GM10847 (cell line): ENCODE data around the gene MSH6.

ENCODE experiments used
- POLR2A ChIP-seq: IDR thresholded peaks from 2 replicates; pipeline ENCODE4 v1.6.1; 2011; ENCODE audit not compliant: insufficient read length; ENCODE audit errors: extremely low read depth

MSH6 gene

GRCh38 chr2:47777277-47777937, 5.5 kb upstream of the MSH6 start:
- no peak for TF ChIP-seq POLR2A

- no peak for TF ChIP-seq POLR2A
These were observed 4.1 kb upstream of the MSH6 start for GRCh38 chr2:47778698-47779425.

- no peak for TF ChIP-seq POLR2A
These were observed 3.5 kb upstream of the MSH6 start for GRCh38 chr2:47779426-47779790.

GRCh38 chr2:47782381-47782670, 619 bp upstream of the MSH6 start:
- no peak for TF ChIP-seq POLR2A

- no peak for TF ChIP-seq POLR2A
These were observed 774 bp downstream of the MSH6 start for GRCh38 chr2:47783486-47784351.

GRCh38 chr2:47784352-47784851, 1.5 kb downstream of the MSH6 start:
- no peak for TF ChIP-seq POLR2A

GRCh38 chr2:47785986-47786385, 3.0 kb downstream of the MSH6 start:
- TF ChIP-seq POLR2A = no peak

GRCh38 chr2:47796090-47796697, 13.2 kb downstream of the MSH6 start:
- TF ChIP-seq POLR2A = no peak

GRCh38 chr2:47798631-47799030, 15.7 kb downstream of the MSH6 start:
- TF ChIP-seq POLR2A = no peak

- TF ChIP-seq POLR2A = no peak
These were observed 16.2 kb downstream of the MSH6 start for GRCh38 chr2:47799031-47799609.

GRCh38 chr2:47801118-47801517, 18.2 kb downstream of the MSH6 start:
- TF ChIP-seq POLR2A = no peak

- no peak for TF ChIP-seq POLR2A
These were observed 20.4 kb downstream of the MSH6 start for GRCh38 chr2:47803363-47803762.

GRCh38 chr2:47803770-47804169, 20.8 kb downstream of the MSH6 start:
- TF ChIP-seq POLR2A = no peak

GRCh38 chr2:47805850-47806249, 22.9 kb downstream of the MSH6 start:
- no peak for TF ChIP-seq POLR2A

GRCh38 chr2:47808614-47809013, 25.7 kb downstream of the MSH6 start:
- TF ChIP-seq POLR2A = no peak
